ENCODE measurements around the gene ABLIM2. TPM values are rescaled to one million over a fixed set of nuclear protein-coding genes. Genes with fewer than 3 reads are reported as not detected.
A peak's percentile ranks its signal among the peaks of the same experiment; 100 is the strongest.
"Not testable (repeated sequence)": the region's sequence is repeated elsewhere in the genome, so short reads cannot be mapped to it uniquely, and the experiment has no call there.

The ABLIM2 gene
- polyA plus RNA-seq, 2 of the 4 experiments (the other 2 are of a cell fraction) = 0.21 to 0.40 TPM

- DNase-seq (ENCODE audit: low read depth in 1 of 2, low spot score in 1 of 2) = no peak
- no peaks in the 10 kb centered on the region for H3K9me3 ChIP-seq
- no peak; a peak in 1 of 6 replicates for ATAC-seq
- peak overlapping the region in 1 of 2 experiments; percentile 49; a peak in 2 of 6 replicates for H3K27ac ChIP-seq
- no peak for FAIRE-seq
- no peak for TF ChIP-seq ZFP36 (IDR thresholded peaks at IDR 0.05; ENCODE audit: borderline replicate concordance, partially characterized antibody)
- TF ChIP-seq CBX2 (IDR thresholded peaks at IDR 0.05; ENCODE audit: borderline replicate concordance, low read depth) = no peak
- no peak for TF ChIP-seq MAFK (IDR thresholded peaks at IDR 0.05; ENCODE audit: partially characterized antibody)
- TF ChIP-seq GATA3 (IDR thresholded peaks at IDR 0.05; ENCODE audit: borderline replicate concordance) = peak; percentile 33; the same call in 1 of the 2 replicates
- TF ChIP-seq SMC3 (IDR thresholded peaks at IDR 0.05) = no peak
- H3K4me1 ChIP-seq = peaks cover 37% of the 10 kb centered on the region
- 57% methylated on average over 7 of the region's 7 CpGs for WGBS (ENCODE audit: missing lambda C conversion rate)
- peak overlapping the region; percentile 53; the same call in 2 of the 3 replicates for H3K4me2 ChIP-seq
- POLR2A ChIA-PET = no interaction called here
- no peak overlapping the region for H3K4me3 ChIP-seq
- CTCF ChIA-PET = interaction anchor here (1.3 to 1.6 kb wide), 2 partner anchors 47 to 80 kb away, joined by 3 to 4 read pairs; no protein-coding TSS in a partner anchor
Measured at GRCh38 chr4:7924163-7924562, 234.4 kb downstream of the ABLIM2 start.

- peaks cover 41% of the 10 kb centered on the region for H3K4me1 ChIP-seq
- FAIRE-seq (no peak), ATAC-seq (no peak), DNase-seq (ENCODE audit: low read depth in 1 of 2, low spot score in 1 of 2) (no peak)
- 79% methylated on average over 7 of the region's 7 CpGs for WGBS (ENCODE audit: missing lambda C conversion rate)
- H3K4me3 ChIP-seq = no peak overlapping the region
- 0 out of 6 replicates have a peak overlapping the region, but pooled peaks of 1 of the 2 experiments have one; percentile 21 for H3K27ac ChIP-seq
- POLR2A ChIA-PET = no interaction called here
- TF ChIP-seq EP300 (IDR thresholded peaks at IDR 0.05) = no peak
- TF ChIP-seq ZC3H11A (IDR thresholded peaks at IDR 0.05) = no peak
- TF ChIP-seq CBX8 (IDR thresholded peaks at IDR 0.05) = no peak
- no peak for TF ChIP-seq ELK1 (IDR thresholded peaks at IDR 0.05; ENCODE audit: low read depth, low read length)
- no peak for TF ChIP-seq RNF2 (IDR thresholded peaks at IDR 0.05; ENCODE audit: borderline replicate concordance, low read depth)
- no peak for TF ChIP-seq KDM5A (IDR thresholded peaks at IDR 0.05)
- no peak for TF ChIP-seq REST (IDR thresholded peaks at IDR 0.05)
- no peak for TF ChIP-seq HDAC2 (IDR thresholded peaks at IDR 0.05)
- TF ChIP-seq JUNB (IDR thresholded peaks at IDR 0.05) = no peak
- no peak for TF ChIP-seq FOXS1 (CRISPR knock-in tag; IDR thresholded peaks at IDR 0.05)
- no peak overlapping the region for H3K4me2 ChIP-seq
- CTCF ChIA-PET = interaction anchor here (1.2 kb wide), 1 partner anchor 9 kb away, joined by 3 read pairs; no protein-coding TSS in a partner anchor
- no peaks in the 10 kb centered on the region for H3K9me3 ChIP-seq
Measured at GRCh38 chr4:7922466-7922865, 236.1 kb downstream of the ABLIM2 start.

- DNase-seq (ENCODE audit: low read depth in 1 of 2, low spot score in 1 of 2) = no peak
- Histone ChIP-seq H3K4me3 (no peak overlapping the region), H3K4me1 (peaks cover 42% of the 10 kb centered on the region), H3K9me3 (no peaks in the 10 kb centered on the region), H3K27ac (peak overlapping the region in 1 of 2 experiments; percentile 75; a peak in 3 of 6 replicates), H3K4me2 (no peak overlapping the region)
- no peak for TF ChIP-seq HOXB13 (CRISPR knock-in tag; IDR thresholded peaks at IDR 0.05; ENCODE audit: low read depth)
- no peak for TF ChIP-seq CBX8 (IDR thresholded peaks at IDR 0.05)
- TF ChIP-seq ZNF302 (CRISPR knock-in tag; IDR thresholded peaks at IDR 0.05) = no peak
- FAIRE-seq = no peak
- POLR2A ChIA-PET = no interaction called here
- CTCF ChIA-PET = no interaction called here
- no peak for ATAC-seq
- 88% methylated on average over 12 of the region's 12 CpGs for WGBS (ENCODE audit: missing lambda C conversion rate)
Measured at GRCh38 chr4:7918981-7919380, 239.6 kb downstream of the ABLIM2 start.

- H3K4me3 ChIP-seq; POLR2A ChIA-PET; H3K9me3 ChIP-seq; DNase-seq (ENCODE audit: low read depth in 1 of 2, low spot score in 1 of 2); ATAC-seq; FAIRE-seq; CTCF ChIA-PET: not testable (repeated sequence)
- WGBS (ENCODE audit: missing lambda C conversion rate) = 73% methylated on average over 6 of the region's 18 CpGs
- H3K4me1 ChIP-seq = peaks cover 43% of the 10 kb centered on the region
- H3K27ac ChIP-seq = peak overlapping the region in 1 of 2 experiments; percentile 75; a peak in 3 of 6 replicates
- peak overlapping the region; percentile 40; the same call in 2 of the 3 replicates for H3K4me2 ChIP-seq
Measured at GRCh38 chr4:7918187-7918586, 240.4 kb downstream of the ABLIM2 start.
